ENCODE data around the gene TSSC4.
A peak's percentile ranks its signal among the peaks of the same experiment; 100 is the strongest.

Gene TSSC4

DNA sequence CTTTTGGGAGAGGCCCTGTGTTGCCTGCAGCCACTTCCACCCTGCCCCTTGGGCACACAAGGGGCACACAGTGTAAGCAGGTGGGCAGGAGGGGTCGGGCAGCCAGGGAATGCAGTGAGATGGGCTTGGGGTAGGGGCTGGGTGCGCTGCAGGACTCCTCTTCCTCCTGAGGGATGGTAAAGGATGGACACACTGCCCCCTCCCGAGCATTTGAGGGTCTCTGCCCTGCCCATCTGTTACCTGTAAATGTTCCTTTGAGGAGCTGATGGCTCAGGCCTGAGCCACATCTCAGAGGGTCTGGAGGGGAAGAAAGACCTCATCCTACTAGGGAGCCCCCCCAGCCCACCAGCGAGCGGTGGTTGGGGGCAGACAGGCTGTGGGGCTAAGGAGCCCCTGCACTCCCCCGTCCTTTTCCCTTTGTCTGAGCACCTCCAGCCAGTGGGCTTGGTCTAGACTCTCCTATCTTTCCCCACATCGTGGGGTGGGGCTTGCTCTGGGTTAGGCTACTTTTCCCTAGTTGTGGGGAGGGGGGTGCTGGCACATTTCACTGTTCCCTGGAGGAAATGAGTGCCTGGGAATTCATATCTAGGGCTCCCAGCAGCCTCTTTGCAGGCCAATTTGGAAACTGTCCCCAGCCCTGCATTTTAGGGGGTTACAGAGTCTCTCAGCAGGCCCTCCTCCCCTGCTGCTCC, 1.7 kb upstream of the TSSC4 start:
- H3K4me3 Mint-ChIP-seq: peak overlapping the region; percentile 85
- no peaks in the 10 kb centered on the region for H3K9me3 Mint-ChIP-seq
- peaks cover 72% of the 10 kb centered on the region for H3K36me3 Mint-ChIP-seq
- ATAC-seq (no peak), DNase-seq (ENCODE audit: low spot score in 2 of 2) (no peak)
- peaks cover 28% of the 10 kb centered on the region for H3K4me1 Mint-ChIP-seq
- H3K27ac Mint-ChIP-seq: peak overlapping the region; percentile 95

DNA sequence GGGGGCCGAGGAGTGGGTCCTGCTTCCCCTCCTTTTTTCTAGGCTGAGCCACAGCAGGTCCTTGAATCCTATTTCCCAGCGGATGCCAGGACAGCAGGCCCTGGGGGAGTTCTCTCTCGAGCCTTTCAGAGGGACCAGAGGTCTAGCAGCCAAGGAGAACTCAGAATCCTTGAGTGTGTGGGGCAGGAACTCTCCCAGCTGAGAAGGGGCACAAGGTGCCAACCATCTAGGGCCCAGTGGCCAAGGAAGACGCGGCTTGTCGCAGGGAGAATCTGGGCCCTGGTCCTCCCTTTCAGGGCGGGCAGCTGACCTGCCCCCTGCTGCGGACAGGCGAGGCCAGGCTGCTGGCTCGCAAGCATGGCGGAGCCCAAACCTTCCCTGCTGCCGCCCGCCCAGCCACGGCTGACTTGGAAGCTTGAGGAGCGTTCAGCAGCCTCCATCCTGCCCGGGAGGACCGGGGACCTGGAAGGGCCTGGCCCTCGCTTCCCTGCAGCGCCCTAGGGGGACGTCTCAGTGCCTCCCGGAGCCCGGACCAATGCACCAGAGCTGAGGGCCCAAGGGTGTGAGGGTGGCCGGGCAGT, 972 bp upstream of the TSSC4 start:
- Mint-ChIP-seq H3K4me1 (peaks cover 32% of the 10 kb centered on the region), H3K36me3 (peaks cover 80% of the 10 kb centered on the region), H3K4me3 (peak overlapping the region; percentile 85), H3K27ac (peak overlapping the region; percentile 95), H3K9me3 (no peaks in the 10 kb centered on the region)
- DNase-seq (ENCODE audit: low spot score in 2 of 2) (no peak), ATAC-seq (no peak)

DNA sequence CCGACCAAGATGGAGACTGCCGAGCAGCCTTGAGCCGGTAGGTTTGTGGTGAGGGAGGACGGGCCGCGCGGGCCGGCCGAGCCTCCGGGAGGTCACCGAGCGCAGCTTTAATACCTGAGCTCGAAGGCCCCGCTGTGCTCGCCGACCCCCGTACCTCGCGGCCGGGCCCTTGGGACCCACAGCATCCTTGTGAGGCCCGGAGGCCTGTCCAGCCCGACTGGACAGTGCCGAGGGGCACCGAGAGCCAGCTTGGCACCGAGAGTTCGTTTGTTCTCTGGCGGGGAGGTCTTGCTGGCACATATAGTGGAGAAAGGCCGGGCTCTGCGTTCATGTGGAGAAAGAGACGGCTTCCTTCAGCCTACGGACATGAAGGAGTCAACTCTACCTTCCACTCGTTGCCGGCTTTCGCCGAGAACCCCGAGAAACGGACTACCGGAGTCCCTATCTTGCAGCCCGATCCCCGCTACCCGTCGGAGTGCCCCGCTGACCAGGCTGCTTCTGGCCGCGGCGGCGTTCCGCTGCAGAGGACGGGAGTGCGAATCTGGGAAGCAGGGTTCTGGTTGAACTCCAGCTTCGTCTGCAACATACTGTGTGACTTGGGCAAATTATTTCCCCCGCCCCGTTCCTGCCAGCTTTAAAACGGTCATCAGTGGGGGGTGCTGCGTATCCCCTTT, 349 bp downstream of the TSSC4 start:
- DNase-seq (ENCODE audit: low spot score in 2 of 2): peak in 1 of 2 donors; percentile 74
- Mint-ChIP-seq H3K4me1 (peaks cover 32% of the 10 kb centered on the region), H3K27ac (peak overlapping the region; percentile 95), H3K36me3 (peaks cover 80% of the 10 kb centered on the region), H3K9me3 (no peaks in the 10 kb centered on the region), H3K4me3 (peak overlapping the region; percentile 85)
- no peak for ATAC-seq

- H3K9me3 Mint-ChIP-seq: no peaks in the 10 kb centered on the region
- peaks cover 32% of the 10 kb centered on the region for H3K4me1 Mint-ChIP-seq
- no peak for ATAC-seq
- H3K4me3 Mint-ChIP-seq: peak overlapping the region; percentile 85
- DNase-seq (ENCODE audit: low spot score in 2 of 2): no peak
- peaks cover 74% of the 10 kb centered on the region for H3K36me3 Mint-ChIP-seq
- peak overlapping the region; percentile 95 for H3K27ac Mint-ChIP-seq
These were observed 960 bp downstream of the TSSC4 start for GRCh38 chr11:2401436-2401984.

DNA sequence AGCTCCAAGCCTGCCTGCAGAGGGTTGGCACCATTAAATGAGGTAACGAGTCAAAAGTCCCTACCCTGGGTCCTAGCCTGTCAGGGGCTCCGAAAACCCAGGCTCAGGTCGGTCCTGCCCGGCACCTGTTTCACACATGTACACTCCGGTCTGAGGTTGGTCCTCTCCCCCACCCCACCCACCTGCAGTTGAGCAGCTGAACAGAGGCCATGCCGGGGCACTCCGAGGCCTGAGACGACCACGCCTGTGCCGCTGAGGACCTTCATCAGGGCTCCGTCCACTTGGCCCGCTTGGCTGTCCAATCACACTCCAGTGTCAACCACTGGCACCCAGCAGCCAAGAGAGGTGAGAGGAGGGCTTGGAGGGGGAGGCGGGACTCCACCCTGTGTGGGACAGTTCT, 1.6 kb downstream of the TSSC4 start:
- DNase-seq (ENCODE audit: low spot score in 2 of 2): no peak
- Mint-ChIP-seq H3K4me1 (peaks cover 32% of the 10 kb centered on the region), H3K27ac (peak overlapping the region; percentile 61), H3K9me3 (no peaks in the 10 kb centered on the region), H3K4me3 (peak overlapping the region; percentile 85), H3K36me3 (peaks cover 68% of the 10 kb centered on the region)
- no peak for ATAC-seq

DNA sequence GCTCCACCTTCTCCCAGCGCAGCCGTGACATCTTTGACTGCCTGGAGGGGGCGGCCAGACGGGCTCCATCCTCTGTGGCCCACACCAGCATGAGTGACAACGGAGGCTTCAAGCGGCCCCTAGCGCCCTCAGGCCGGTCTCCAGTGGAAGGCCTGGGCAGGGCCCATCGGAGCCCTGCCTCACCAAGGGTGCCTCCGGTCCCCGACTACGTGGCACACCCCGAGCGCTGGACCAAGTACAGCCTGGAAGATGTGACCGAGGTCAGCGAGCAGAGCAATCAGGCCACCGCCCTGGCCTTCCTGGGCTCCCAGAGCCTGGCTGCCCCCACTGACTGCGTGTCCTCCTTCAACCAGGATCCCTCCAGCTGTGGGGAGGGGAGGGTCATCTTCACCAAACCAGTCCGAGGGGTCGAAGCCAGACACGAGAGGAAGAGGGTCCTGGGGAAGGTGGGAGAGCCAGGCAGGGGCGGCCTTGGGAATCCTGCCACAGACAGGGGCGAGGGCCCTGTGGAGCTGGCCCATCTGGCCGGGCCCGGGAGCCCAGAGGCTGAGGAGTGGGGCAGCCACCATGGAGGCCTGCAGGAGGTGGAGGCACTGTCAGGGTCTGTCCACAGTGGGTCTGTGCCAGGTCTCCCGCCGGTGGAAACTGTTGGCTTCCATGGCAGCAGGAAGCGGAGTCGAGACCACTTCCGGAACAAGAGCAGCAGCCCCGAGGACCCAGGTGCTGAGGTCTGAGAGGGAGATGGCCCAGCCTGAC, 2.5 kb downstream of the TSSC4 start:
- peaks cover 32% of the 10 kb centered on the region for H3K4me1 Mint-ChIP-seq
- ATAC-seq (no peak), DNase-seq (ENCODE audit: low spot score in 2 of 2) (no peak)
- H3K27ac Mint-ChIP-seq: peak overlapping the region; percentile 61
- H3K36me3 Mint-ChIP-seq: peaks cover 64% of the 10 kb centered on the region
- H3K9me3 Mint-ChIP-seq: no peaks in the 10 kb centered on the region
- peak overlapping the region; percentile 85 for H3K4me3 Mint-ChIP-seq

DNA sequence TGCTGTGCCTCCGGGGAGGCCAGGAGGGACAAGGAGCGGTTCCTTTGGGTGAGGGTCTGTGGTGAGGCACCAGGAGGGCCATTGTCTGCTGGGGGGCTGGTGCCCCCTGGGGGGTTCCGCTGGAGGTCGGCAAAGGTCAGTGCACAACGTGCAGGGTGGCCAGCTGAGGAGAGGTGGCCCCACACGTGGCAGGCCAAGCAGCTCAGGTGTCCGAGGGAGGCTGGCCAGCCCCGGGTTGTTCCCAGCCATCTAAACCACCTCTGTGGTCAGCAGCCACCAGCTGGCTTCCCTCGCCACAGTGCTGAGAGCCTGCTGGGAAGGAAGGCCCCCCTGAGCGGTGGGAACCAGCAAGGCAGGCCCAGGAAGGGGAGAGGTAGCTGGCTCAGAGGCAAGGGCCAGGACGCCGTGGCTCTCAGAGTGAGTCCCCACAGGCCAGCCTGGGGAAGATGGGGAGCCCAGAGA, 4.2 kb downstream of the TSSC4 start:
- DNase-seq (ENCODE audit: low spot score in 2 of 2) (no peak), ATAC-seq (no peak)
- H3K27ac Mint-ChIP-seq: peak overlapping the region; percentile 78
- no peaks in the 10 kb centered on the region for H3K9me3 Mint-ChIP-seq
- peaks cover 54% of the 10 kb centered on the region for H3K36me3 Mint-ChIP-seq
- H3K4me1 Mint-ChIP-seq: peaks cover 25% of the 10 kb centered on the region
- no peak overlapping the region for H3K4me3 Mint-ChIP-seq

DNA sequence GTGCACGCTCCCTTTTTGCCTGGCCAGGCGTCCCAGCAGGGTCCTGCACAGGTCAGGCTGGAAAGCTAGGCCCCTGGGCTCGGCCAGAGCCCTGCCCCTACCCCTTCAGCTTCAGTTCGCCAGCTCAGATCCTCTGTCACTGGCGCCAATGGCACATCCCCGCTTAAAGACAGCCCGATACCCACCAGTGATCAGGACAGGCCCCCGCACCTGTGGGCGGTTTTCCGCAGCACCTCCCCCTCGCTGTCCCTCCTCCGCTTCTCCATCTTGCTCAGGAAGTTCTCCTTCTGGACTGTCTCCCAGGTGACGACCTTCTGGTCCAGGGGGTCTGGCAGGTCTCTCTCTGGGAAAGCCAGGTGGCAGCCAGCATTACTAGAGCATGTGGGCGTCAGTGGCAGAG, 5.9 kb downstream of the TSSC4 start:
- ATAC-seq (no peak), DNase-seq (ENCODE audit: low spot score in 2 of 2) (no peak)
- H3K4me1 Mint-ChIP-seq: peaks cover 21% of the 10 kb centered on the region
- peaks cover 38% of the 10 kb centered on the region for H3K36me3 Mint-ChIP-seq
- H3K4me3 Mint-ChIP-seq: no peak overlapping the region
- H3K27ac Mint-ChIP-seq: peak overlapping the region; percentile 61
- no peaks in the 10 kb centered on the region for H3K9me3 Mint-ChIP-seq

- DNase-seq (ENCODE audit: low spot score in 2 of 2) (no peak), ATAC-seq (no peak)
- Mint-ChIP-seq H3K4me1 (peaks cover 16% of the 10 kb centered on the region), H3K27ac (peak overlapping the region; percentile 61), H3K9me3 (no peaks in the 10 kb centered on the region), H3K4me3 (no peak overlapping the region), H3K36me3 (peaks cover 33% of the 10 kb centered on the region)
These were observed 6.4 kb downstream of the TSSC4 start for GRCh38 chr11:2406878-2407410.

GRCh38 chr11:2408671-2409070, 8.1 kb downstream of the TSSC4 start:
- no peak for ATAC-seq
- peaks cover 5% of the 10 kb centered on the region for H3K4me1 Mint-ChIP-seq
- no peak overlapping the region for H3K4me3 Mint-ChIP-seq
- peak overlapping the region; percentile 50 for H3K27ac Mint-ChIP-seq
- H3K9me3 Mint-ChIP-seq: no peaks in the 10 kb centered on the region
- H3K36me3 Mint-ChIP-seq: peaks cover 15% of the 10 kb centered on the region
- DNase-seq (ENCODE audit: low spot score in 2 of 2): no peak

GRCh38 chr11:2409126-2409525, 8.6 kb downstream of the TSSC4 start:
- Mint-ChIP-seq H3K4me3 (no peak overlapping the region), H3K27ac (peak overlapping the region; percentile 50), H3K9me3 (no peaks in the 10 kb centered on the region), H3K4me1 (peaks cover under 1% of the 10 kb centered on the region), H3K36me3 (peaks cover 11% of the 10 kb centered on the region)
- no peak for ATAC-seq
- DNase-seq (ENCODE audit: low spot score in 2 of 2): no peak

GRCh38 chr11:2409611-2410468, 9.3 kb downstream of the TSSC4 start:
- Mint-ChIP-seq H3K4me3 (no peak overlapping the region), H3K36me3 (peaks cover 5% of the 10 kb centered on the region), H3K4me1 (no peaks in the 10 kb centered on the region), H3K9me3 (no peaks in the 10 kb centered on the region), H3K27ac (no peak overlapping the region)
- no peak for ATAC-seq
- DNase-seq (ENCODE audit: low spot score in 2 of 2): no peak

- Mint-ChIP-seq H3K9me3 (no peaks in the 10 kb centered on the region), H3K36me3 (peaks cover 5% of the 10 kb centered on the region), H3K4me1 (no peaks in the 10 kb centered on the region), H3K27ac (no peak overlapping the region), H3K4me3 (no peak overlapping the region)
- DNase-seq (ENCODE audit: low spot score in 2 of 2) (no peak), ATAC-seq (no peak)
These were observed 10.1 kb downstream of the TSSC4 start for GRCh38 chr11:2410616-2411015.

Measured in stimulated activated effector memory CD8-positive, alpha-beta T cell treated with anti-CD3 and anti-CD28 coated beads, Interleukin-12 subunit alpha, Interleukin-12 subunit beta, amount 100 ng/mL, for 72 hours (primary cell).